ENCODE results near the gene SGMS1.

- TF ChIP-seq, protein P1, sequence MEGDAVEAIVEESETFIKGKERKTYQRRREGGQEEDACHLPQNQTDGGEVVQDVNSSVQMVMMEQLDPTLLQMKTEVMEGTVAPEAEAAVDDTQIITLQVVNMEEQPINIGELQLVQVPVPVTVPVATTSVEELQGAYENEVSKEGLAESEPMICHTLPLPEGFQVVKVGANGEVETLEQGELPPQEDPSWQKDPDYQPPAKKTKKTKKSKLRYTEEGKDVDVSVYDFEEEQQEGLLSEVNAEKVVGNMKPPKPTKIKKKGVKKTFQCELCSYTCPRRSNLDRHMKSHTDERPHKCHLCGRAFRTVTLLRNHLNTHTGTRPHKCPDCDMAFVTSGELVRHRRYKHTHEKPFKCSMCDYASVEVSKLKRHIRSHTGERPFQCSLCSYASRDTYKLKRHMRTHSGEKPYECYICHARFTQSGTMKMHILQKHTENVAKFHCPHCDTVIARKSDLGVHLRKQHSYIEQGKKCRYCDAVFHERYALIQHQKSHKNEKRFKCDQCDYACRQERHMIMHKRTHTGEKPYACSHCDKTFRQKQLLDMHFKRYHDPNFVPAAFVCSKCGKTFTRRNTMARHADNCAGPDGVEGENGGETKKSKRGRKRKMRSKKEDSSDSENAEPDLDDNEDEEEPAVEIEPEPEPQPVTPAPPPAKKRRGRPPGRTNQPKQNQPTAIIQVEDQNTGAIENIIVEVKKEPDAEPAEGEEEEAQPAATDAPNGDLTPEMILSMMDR (IDR thresholded peaks at IDR 0.05): no peak
- TF ChIP-seq POLR2A (IDR thresholded peaks at IDR 0.05; ENCODE audit: low read depth) (no peak), POLR2AphosphoS5 (IDR thresholded peaks at IDR 0.05) (no peak)
Observed at GRCh38 chr10:50615658-50616057, 8.1 kb downstream of the SGMS1 start.
